OCI-LY1 (cell line): ENCODE data around the gene ETV6.
"Not testable (repeated sequence)": the region's sequence is repeated elsewhere in the genome, so short reads cannot be mapped to it uniquely, and the experiment has no call there.

Source experiments
- H2AFZ ChIP-seq: fragments of 200-600 bp; sonication (generic), shearing (Covaris generic); 2 replicates; pipeline ENCODE4 v1.6.0; 2014; ENCODE audit warnings: antibody characterized with exemption, mild to moderate bottlenecking, low read length
- H3F3A ChIP-seq: fragments of 200-600 bp; sonication (generic), shearing (Covaris generic); 2 replicates; pipeline ENCODE4 v1.6.0; 2014; ENCODE audit warnings: mild to moderate bottlenecking, antibody characterized with exemption, low read length, moderate library complexity; ENCODE audit not compliant: insufficient read depth
- H3K27ac ChIP-seq: fragments of 200-600 bp; sonication (generic); 2 replicates; pipeline ENCODE4 v1.5.1; 2014; ENCODE audit warnings: low read length, mixed run types, mild to moderate bottlenecking, low read depth; ENCODE audit not compliant: poor library complexity, severe bottlenecking
- H3K27me3 ChIP-seq: fragments of 200-600 bp; sonication (generic); 2 replicates; pipeline ENCODE4 v1.6.0; 2014; ENCODE audit warnings: antibody characterized with exemption, mild to moderate bottlenecking, low read length, moderate library complexity; ENCODE audit not compliant: insufficient read depth
- H3K36me3 ChIP-seq: fragments of 200-600 bp; sonication (generic); 2 replicates; pipeline ENCODE4 v1.6.1; 2014; ENCODE audit warnings: mild to moderate bottlenecking, antibody characterized with exemption, low read length, moderate library complexity, mixed read lengths; ENCODE audit not compliant: insufficient read depth
- H3K4me1 ChIP-seq: fragments of 200-600 bp; sonication (generic); 2 replicates; pipeline ENCODE4 v1.5.1; 2014; ENCODE audit warnings: mild to moderate bottlenecking, low read length, moderate library complexity; ENCODE audit not compliant: insufficient read depth, severe bottlenecking
- H3K4me2 ChIP-seq: fragments of 200-600 bp; sonication (generic), shearing (Covaris generic); 2 replicates; pipeline ENCODE4 v1.6.1; 2014; ENCODE audit warnings: low read length
- H3K4me3 ChIP-seq: fragments of 200-600 bp; sonication (generic); 2 replicates; pipeline ENCODE4 v1.5.1; 2014; ENCODE audit warnings: low read length, low read depth, mild to moderate bottlenecking, mixed read lengths; ENCODE audit not compliant: poor library complexity, severe bottlenecking
- H3K79me2 ChIP-seq: fragments of 200-600 bp; shearing (Covaris generic); 2 replicates; pipeline ENCODE4 v1.6.1; 2016; ENCODE audit warnings: mixed run types, low read length, mixed read lengths; ENCODE audit not compliant: insufficient read depth
- H3K9ac ChIP-seq: fragments of 200-600 bp; sonication (generic), shearing (Covaris generic); 2 replicates; pipeline ENCODE4 v1.6.1; 2014; ENCODE audit warnings: mild to moderate bottlenecking, low read length, mixed read lengths
- H3K9me2 ChIP-seq: fragments of 200-600 bp; sonication (generic), shearing (Covaris generic); 2 replicates; pipeline ENCODE4 v1.6.1; 2014; ENCODE audit warnings: low read depth, mild to moderate bottlenecking, low read length, mixed read lengths
- H3K9me3 ChIP-seq: fragments of 200-600 bp; shearing (Covaris generic); 2 replicates; pipeline ENCODE4 v1.6.1; 2014; ENCODE audit warnings: low read length, mixed read lengths
- H4K20me1 ChIP-seq: fragments of 200-600 bp; sonication (generic), shearing (Covaris generic); 2 replicates; pipeline ENCODE4 v1.6.0; 2016; ENCODE audit warnings: mild to moderate bottlenecking, low read length; ENCODE audit not compliant: insufficient read depth
- EZH2 ChIP-seq: fragments of 200-600 bp; sonication (generic), shearing (Covaris generic); IDR thresholded peaks from 2 replicates; pipeline ENCODE4 v1.8.0; 2017; ENCODE audit warnings: borderline replicate concordance, mixed run types, mild to moderate bottlenecking, antibody characterized with exemption, low read length, moderate library complexity, mixed read lengths
- TF ChIP-seq, protein P1 (sequence below): fragments of 200-600 bp; sonication (generic), shearing (Covaris generic); IDR thresholded peaks from 2 replicates; pipeline ENCODE4 v1.5.1; 2017; ENCODE audit warnings: mild to moderate bottlenecking, antibody characterized with exemption, low read length, moderate library complexity, mixed read lengths

Gene ETV6

GRCh38 chr12:11906286-11906935 lies 256.9 kb downstream of the ETV6 start:
- TF ChIP-seq, protein P1, sequence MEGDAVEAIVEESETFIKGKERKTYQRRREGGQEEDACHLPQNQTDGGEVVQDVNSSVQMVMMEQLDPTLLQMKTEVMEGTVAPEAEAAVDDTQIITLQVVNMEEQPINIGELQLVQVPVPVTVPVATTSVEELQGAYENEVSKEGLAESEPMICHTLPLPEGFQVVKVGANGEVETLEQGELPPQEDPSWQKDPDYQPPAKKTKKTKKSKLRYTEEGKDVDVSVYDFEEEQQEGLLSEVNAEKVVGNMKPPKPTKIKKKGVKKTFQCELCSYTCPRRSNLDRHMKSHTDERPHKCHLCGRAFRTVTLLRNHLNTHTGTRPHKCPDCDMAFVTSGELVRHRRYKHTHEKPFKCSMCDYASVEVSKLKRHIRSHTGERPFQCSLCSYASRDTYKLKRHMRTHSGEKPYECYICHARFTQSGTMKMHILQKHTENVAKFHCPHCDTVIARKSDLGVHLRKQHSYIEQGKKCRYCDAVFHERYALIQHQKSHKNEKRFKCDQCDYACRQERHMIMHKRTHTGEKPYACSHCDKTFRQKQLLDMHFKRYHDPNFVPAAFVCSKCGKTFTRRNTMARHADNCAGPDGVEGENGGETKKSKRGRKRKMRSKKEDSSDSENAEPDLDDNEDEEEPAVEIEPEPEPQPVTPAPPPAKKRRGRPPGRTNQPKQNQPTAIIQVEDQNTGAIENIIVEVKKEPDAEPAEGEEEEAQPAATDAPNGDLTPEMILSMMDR = no peak
- TF ChIP-seq EZH2 = no peak
- Histone ChIP-seq H2AFZ (no peak overlapping the region; the same call in 1 of the 2 replicates), H3K4me2 (no peak overlapping the region)

GRCh38 chr12:11907625-11908024 lies 258.2 kb downstream of the ETV6 start:
- no peaks in the 10 kb centered on the region for H3F3A ChIP-seq
- no peak overlapping the region for H2AFZ ChIP-seq
- peaks cover 12% of the 10 kb centered on the region for H3K9me3 ChIP-seq
- no peaks in the 10 kb centered on the region for H3K27me3 ChIP-seq
- H3K36me3 ChIP-seq = no peaks in the 10 kb centered on the region
- H4K20me1 ChIP-seq = no peaks in the 10 kb centered on the region
- no peak for TF ChIP-seq EZH2
- TF ChIP-seq, protein P1 = no peak
- no peaks in the 10 kb centered on the region for H3K79me2 ChIP-seq
- H3K4me1 ChIP-seq = peaks cover 8% of the 10 kb centered on the region
- H3K9ac ChIP-seq = no peak overlapping the region
- no peak overlapping the region for H3K4me2 ChIP-seq
- no peak overlapping the region for H3K4me3 ChIP-seq
- no peaks in the 10 kb centered on the region for H3K9me2 ChIP-seq
- H3K27ac ChIP-seq = no peak overlapping the region

More at GRCh38 chr12:11906286-11906935, 256.9 kb downstream of the ETV6 start:
- Histone ChIP-seq H3F3A (no peaks in the 10 kb centered on the region), H3K4me3 (no peak overlapping the region), H3K4me1 (peaks cover 20% of the 10 kb centered on the region), H3K79me2 (no peaks in the 10 kb centered on the region), H3K9ac (no peak overlapping the region), H3K27me3 (no peaks in the 10 kb centered on the region), H3K9me3 (peaks cover 12% of the 10 kb centered on the region), H3K27ac (no peak overlapping the region), H3K36me3 (no peaks in the 10 kb centered on the region), H4K20me1 (no peaks in the 10 kb centered on the region), H3K9me2 (no peaks in the 10 kb centered on the region)

GRCh38 chr12:11909406-11909805 lies 259.9 kb downstream of the ETV6 start:
- not testable (repeated sequence) for H3K9ac ChIP-seq, H3F3A ChIP-seq, H2AFZ ChIP-seq, H3K4me2 ChIP-seq, H3K4me1 ChIP-seq, H4K20me1 ChIP-seq, H3K27me3 ChIP-seq, H3K27ac ChIP-seq, H3K9me2 ChIP-seq, H3K4me3 ChIP-seq, H3K36me3 ChIP-seq, H3K79me2 ChIP-seq
- peaks cover 12% of the 10 kb centered on the region for H3K9me3 ChIP-seq

GRCh38 chr12:11916113-11916512 lies 266.6 kb downstream of the ETV6 start:
- no peaks in the 10 kb centered on the region for H3K9me2 ChIP-seq
- H3K4me2 ChIP-seq = no peak overlapping the region
- H3K9ac ChIP-seq = no peak overlapping the region
- no peaks in the 10 kb centered on the region for H4K20me1 ChIP-seq
- H3K27ac ChIP-seq = no peak overlapping the region
- no peak overlapping the region for H3K4me3 ChIP-seq
- no peaks in the 10 kb centered on the region for H3K36me3 ChIP-seq
- no peak for TF ChIP-seq EZH2
- TF ChIP-seq, protein P1 = no peak
- H3K79me2 ChIP-seq = no peaks in the 10 kb centered on the region
- H3K9me3 ChIP-seq = no peaks in the 10 kb centered on the region
- no peaks in the 10 kb centered on the region for H3K4me1 ChIP-seq
- H3K27me3 ChIP-seq = no peaks in the 10 kb centered on the region
- H3F3A ChIP-seq = no peaks in the 10 kb centered on the region
- H2AFZ ChIP-seq = no peak overlapping the region
